ENCODE results near the gene KCNQ5. TPM values are rescaled to one million over a fixed set of nuclear protein-coding genes. Genes with fewer than 3 reads are reported as not detected.

KCNQ5 gene
- total and polyA plus RNA-seq, 11 donors, result 0.06 to 0.18 TPM; not detected in 9

GRCh38 chr6:73200247-73200646, 578.4 kb downstream of the KCNQ5 start:
- H3K4me1 ChIP-seq, result no peaks in the 10 kb centered on the region
- H3K27me3 ChIP-seq, result no peaks in the 10 kb centered on the region
- intact Hi-C loops (cut with DNase I), result no loop called here
- H3K4me3 ChIP-seq, result no peak overlapping the region
- ATAC-seq (no peak), DNase-seq (no peak)
- H3K9me3 ChIP-seq, result no peaks in the 10 kb centered on the region
- H3K27ac ChIP-seq, result no peak overlapping the region
- H3K36me3 ChIP-seq, result no peaks in the 10 kb centered on the region
- TF ChIP-seq POLR2A (IDR thresholded peaks at IDR 0.05) (no peak), CTCF (IDR thresholded peaks at IDR 0.05) (no peak)
- WGBS, 4 donors, result 84 to 93% (median 86%) methylated on average over 3 of the region's 3 CpGs

DNA sequence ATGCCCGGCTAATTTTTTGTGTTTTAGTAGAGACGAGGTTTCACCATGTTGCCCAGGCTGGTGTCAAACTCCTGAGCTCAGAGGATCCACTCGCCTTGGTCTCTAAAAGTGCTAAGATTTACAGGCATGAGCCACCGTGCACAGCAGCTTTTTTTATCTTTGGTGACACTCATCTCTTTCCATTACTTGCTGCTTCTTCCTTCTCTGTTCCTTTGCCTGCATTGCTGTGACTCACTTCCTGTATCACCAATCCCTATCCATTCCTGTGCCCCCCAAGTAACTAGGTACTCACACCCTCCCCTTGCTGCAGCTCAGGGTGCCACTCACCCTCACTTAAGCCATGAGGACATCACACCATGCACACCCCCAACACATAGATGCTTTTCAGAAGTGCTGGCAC, 578.9 kb downstream of the KCNQ5 start:
- no peak for ATAC-seq
- TF ChIP-seq POLR2A (IDR thresholded peaks at IDR 0.05) (no peak), CTCF (IDR thresholded peaks at IDR 0.05) (no peak)
- 67 to 73% (median 71%) methylated on average over 4 of the region's 4 CpGs for WGBS, 4 donors

DNA sequence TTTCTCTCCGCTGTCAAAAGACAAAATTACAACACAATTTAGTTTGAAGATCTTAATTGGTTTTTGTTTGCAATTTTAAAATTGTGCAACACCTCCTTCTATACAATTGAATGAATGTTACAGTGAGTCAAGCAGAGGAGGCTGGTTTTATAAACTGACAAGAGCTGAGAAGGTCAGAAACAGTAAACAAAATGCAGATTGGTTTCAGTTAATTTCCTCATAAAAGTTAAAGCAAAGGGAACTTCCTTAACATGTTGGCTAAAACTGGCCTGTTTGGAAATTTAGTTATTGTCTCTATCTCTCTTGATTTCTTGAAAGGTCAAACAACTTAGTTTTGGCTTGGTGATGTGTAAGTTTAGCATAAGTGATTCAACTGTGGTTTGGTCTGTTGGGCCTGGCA, 581.2 kb downstream of the KCNQ5 start:
- H3K36me3 ChIP-seq, result no peaks in the 10 kb centered on the region
- H3K4me1 ChIP-seq, result no peaks in the 10 kb centered on the region
- no peak for TF ChIP-seq CTCF (IDR thresholded peaks at IDR 0.05)
- TF ChIP-seq POLR2A (IDR thresholded peaks at IDR 0.05), result no peak
- ATAC-seq (no peak), DNase-seq (no peak)
- H3K27ac ChIP-seq, result no peak overlapping the region
- H3K27me3 ChIP-seq, result no peaks in the 10 kb centered on the region
- 89 to 97% (median 93%) methylated on average over 1 of the region's 1 CpG for WGBS, 4 donors
- H3K4me3 ChIP-seq, result no peak overlapping the region
- no peaks in the 10 kb centered on the region for H3K9me3 ChIP-seq
- intact Hi-C loops (cut with DNase I), result no loop called here

More for the DNA sequence above, 578.9 kb downstream of the KCNQ5 start:
- no peak for DNase-seq
- Histone ChIP-seq H3K4me1 (no peaks in the 10 kb centered on the region), H3K27me3 (no peaks in the 10 kb centered on the region), H3K27ac (no peak overlapping the region), H3K36me3 (no peaks in the 10 kb centered on the region), H3K9me3 (no peaks in the 10 kb centered on the region), H3K4me3 (no peak overlapping the region)
- intact Hi-C loops (cut with DNase I), result no loop called here

GRCh38 chr6:73204252-73204651, 582.4 kb downstream of the KCNQ5 start:
- DNase-seq (no peak), ATAC-seq (no peak)
- intact Hi-C loops (cut with DNase I), result no loop called here
- Histone ChIP-seq H3K36me3 (no peaks in the 10 kb centered on the region), H3K4me3 (no peak overlapping the region), H3K27ac (no peak overlapping the region), H3K4me1 (no peaks in the 10 kb centered on the region), H3K27me3 (no peaks in the 10 kb centered on the region), H3K9me3 (no peaks in the 10 kb centered on the region)
- 78 to 84% (median 79%) methylated on average over 4 of the region's 4 CpGs for WGBS, 4 donors
- TF ChIP-seq POLR2A (IDR thresholded peaks at IDR 0.05), result no peak
- no peak for TF ChIP-seq CTCF (IDR thresholded peaks at IDR 0.05)
